Nephron (organoid): ENCODE results near the gene RTN4RL1.

Experiments used
- H3K27ac Mint-ChIP-seq, 3 experiments: 2 replicates each; pipeline ENCODE4 v1.8.0; 2020; ENCODE audit warnings: mixed read lengths in 3 of 3, mild to moderate bottlenecking in 2 of 3, moderate library complexity in 1 of 3
- H3K27me3 Mint-ChIP-seq: 2 replicates; pipeline ENCODE4 v1.8.0; 2021; ENCODE audit warnings: low read depth, mild to moderate bottlenecking, moderate library complexity, mixed read lengths
- H3K36me3 Mint-ChIP-seq: 2 replicates; pipeline ENCODE4 v1.8.0; 2020; ENCODE audit warnings: low read depth, mixed read lengths
- H3K4me1 Mint-ChIP-seq: 2 replicates; pipeline ENCODE4 v1.8.0; 2020; ENCODE audit warnings: mixed read lengths
- H3K4me3 Mint-ChIP-seq, 3 experiments: 2 replicates each; pipeline ENCODE4 v1.8.0; 2020; ENCODE audit warnings: mild to moderate bottlenecking in 3 of 3, mixed read lengths in 3 of 3, moderate library complexity in 2 of 3
- H3K9me3 Mint-ChIP-seq: 2 replicates; pipeline ENCODE4 v1.8.0; 2020; ENCODE audit warnings: mixed read lengths
- TF ChIP-seq, protein P1 (sequence below), 3 experiments: fragments of 200-600 bp; sonication (generic); IDR thresholded peaks; one replicate each; pipeline ENCODE4 v1.5.0; 2021; ENCODE audit warnings: antibody characterized with exemption in 3 of 3; ENCODE audit not compliant: unreplicated experiment in 3 of 3

The RTN4RL1 gene

DNA sequence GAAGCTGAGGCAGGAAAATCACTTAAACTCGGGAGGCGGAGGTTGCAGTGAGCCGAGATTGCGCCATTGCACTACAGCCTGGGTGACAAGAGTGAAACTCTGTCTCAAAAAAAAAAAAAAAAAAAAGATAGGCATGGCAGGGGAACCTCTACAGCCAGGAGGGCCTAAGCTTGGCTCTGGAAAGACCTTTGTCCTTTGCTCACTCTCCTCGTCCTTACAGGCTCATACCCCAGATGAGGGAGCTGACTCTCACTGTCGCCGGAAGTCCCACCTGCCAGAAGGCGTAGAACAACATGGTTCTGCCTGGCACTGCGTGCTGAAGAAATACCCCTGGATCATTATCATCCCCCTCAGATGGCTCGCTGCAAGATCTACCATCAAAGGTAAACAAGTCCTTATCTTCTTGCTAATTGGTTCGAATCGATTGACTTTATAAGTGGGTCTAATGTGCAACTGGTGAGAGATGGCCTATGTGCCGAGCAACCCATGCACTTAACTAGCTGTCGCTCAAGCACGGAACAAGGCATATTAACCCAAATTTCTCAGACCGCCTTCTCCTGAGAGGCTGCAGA lies 29.7 kb downstream of the RTN4RL1 start:
- H3K9me3 Mint-ChIP-seq = no peaks in the 10 kb centered on the region
- H3K27ac Mint-ChIP-seq = peak overlapping the region; percentile 65 to 97 (median 69)
- peaks cover 37% of the 10 kb centered on the region for H3K27me3 Mint-ChIP-seq
- H3K36me3 Mint-ChIP-seq = no peaks in the 10 kb centered on the region
- TF ChIP-seq, protein P1, sequence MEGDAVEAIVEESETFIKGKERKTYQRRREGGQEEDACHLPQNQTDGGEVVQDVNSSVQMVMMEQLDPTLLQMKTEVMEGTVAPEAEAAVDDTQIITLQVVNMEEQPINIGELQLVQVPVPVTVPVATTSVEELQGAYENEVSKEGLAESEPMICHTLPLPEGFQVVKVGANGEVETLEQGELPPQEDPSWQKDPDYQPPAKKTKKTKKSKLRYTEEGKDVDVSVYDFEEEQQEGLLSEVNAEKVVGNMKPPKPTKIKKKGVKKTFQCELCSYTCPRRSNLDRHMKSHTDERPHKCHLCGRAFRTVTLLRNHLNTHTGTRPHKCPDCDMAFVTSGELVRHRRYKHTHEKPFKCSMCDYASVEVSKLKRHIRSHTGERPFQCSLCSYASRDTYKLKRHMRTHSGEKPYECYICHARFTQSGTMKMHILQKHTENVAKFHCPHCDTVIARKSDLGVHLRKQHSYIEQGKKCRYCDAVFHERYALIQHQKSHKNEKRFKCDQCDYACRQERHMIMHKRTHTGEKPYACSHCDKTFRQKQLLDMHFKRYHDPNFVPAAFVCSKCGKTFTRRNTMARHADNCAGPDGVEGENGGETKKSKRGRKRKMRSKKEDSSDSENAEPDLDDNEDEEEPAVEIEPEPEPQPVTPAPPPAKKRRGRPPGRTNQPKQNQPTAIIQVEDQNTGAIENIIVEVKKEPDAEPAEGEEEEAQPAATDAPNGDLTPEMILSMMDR (IDR thresholded peaks at IDR 0.05; ENCODE audit: unreplicated experiment in 3 of 3) = no peak
- H3K4me3 Mint-ChIP-seq = peak overlapping the region in 2 of 3 experiments; percentile 49 to 51
- H3K4me1 Mint-ChIP-seq = peaks cover 38% of the 10 kb centered on the region

DNA sequence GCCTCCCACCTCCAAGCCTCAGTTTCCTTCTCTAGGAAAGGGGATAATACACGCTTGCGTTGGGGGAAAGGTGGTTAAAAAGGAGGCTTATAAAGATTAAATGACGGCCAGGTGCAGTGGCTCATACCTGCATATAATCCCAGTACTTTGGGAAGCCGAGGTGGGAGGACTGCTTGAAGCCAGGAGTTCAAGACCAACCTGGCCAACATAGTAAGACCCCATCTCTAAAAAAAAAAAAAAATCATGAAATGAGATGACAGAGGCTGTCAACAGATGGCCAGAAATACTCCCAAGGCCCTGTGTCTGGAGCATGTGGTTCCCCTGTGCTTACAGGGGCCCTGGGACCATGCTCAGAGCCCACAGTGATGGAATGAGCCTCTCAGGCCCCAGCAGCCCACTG lies 30.4 kb downstream of the RTN4RL1 start:
- no peaks in the 10 kb centered on the region for H3K9me3 Mint-ChIP-seq
- peak overlapping the region in 1 of 3 experiments; percentile 35 for H3K27ac Mint-ChIP-seq
- no peaks in the 10 kb centered on the region for H3K36me3 Mint-ChIP-seq
- H3K27me3 Mint-ChIP-seq = peaks cover 37% of the 10 kb centered on the region
- H3K4me3 Mint-ChIP-seq = no peak overlapping the region
- H3K4me1 Mint-ChIP-seq = peaks cover 33% of the 10 kb centered on the region
- TF ChIP-seq, protein P1 (IDR thresholded peaks at IDR 0.05; ENCODE audit: unreplicated experiment in 3 of 3) = no peak

DNA sequence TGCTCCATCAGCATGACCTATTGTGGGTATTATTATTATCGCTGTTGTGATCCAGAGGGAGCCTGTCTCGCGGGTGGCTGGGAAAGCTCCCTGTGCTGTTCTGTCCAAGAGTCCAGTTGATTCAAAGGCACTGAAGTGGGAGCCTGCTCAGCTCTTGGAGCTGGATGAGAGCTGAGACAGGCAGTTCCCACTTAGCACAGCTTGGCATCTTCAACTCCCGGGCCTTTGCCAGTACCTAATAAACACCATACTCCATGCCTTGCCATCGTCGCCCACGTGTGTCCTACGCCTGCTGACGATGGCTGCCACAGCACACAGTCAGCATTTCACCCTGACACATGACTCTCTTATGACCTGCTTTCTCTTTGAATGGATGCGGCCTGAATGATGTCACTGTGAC lies 32.6 kb downstream of the RTN4RL1 start:
- peaks cover 23% of the 10 kb centered on the region for H3K4me1 Mint-ChIP-seq
- TF ChIP-seq, protein P1 (IDR thresholded peaks at IDR 0.05; ENCODE audit: unreplicated experiment in 3 of 3) = no peak
- no peak overlapping the region for H3K4me3 Mint-ChIP-seq
- peaks cover 47% of the 10 kb centered on the region for H3K27me3 Mint-ChIP-seq
- H3K36me3 Mint-ChIP-seq = no peaks in the 10 kb centered on the region
- H3K27ac Mint-ChIP-seq = no peak overlapping the region
- H3K9me3 Mint-ChIP-seq = no peaks in the 10 kb centered on the region

DNA sequence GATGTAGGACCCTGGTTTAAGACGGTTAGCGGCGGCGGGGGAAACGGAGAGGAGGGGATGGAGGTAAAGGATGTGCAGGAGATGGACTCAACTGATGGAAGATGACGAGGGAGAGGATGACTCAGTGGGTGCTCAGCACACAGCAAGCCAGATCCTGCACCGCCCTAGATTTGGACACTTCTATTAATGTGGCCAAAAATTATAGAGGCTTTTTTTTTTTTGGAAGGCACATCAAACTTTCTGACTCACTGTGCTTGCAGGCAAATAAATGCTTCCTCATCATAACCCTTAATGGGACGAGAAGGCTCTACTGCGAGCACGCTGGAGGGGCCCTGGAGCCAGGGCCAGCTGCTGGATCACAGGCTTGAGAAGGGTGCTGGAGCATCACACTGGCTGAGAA lies 36.0 kb downstream of the RTN4RL1 start:
- Mint-ChIP-seq H3K4me1 (no peaks in the 10 kb centered on the region), H3K4me3 (no peak overlapping the region), H3K36me3 (no peaks in the 10 kb centered on the region), H3K9me3 (no peaks in the 10 kb centered on the region), H3K27me3 (peaks cover 36% of the 10 kb centered on the region), H3K27ac (no peak overlapping the region)
- TF ChIP-seq, protein P1 (IDR thresholded peaks at IDR 0.05; ENCODE audit: unreplicated experiment in 3 of 3) = no peak

DNA sequence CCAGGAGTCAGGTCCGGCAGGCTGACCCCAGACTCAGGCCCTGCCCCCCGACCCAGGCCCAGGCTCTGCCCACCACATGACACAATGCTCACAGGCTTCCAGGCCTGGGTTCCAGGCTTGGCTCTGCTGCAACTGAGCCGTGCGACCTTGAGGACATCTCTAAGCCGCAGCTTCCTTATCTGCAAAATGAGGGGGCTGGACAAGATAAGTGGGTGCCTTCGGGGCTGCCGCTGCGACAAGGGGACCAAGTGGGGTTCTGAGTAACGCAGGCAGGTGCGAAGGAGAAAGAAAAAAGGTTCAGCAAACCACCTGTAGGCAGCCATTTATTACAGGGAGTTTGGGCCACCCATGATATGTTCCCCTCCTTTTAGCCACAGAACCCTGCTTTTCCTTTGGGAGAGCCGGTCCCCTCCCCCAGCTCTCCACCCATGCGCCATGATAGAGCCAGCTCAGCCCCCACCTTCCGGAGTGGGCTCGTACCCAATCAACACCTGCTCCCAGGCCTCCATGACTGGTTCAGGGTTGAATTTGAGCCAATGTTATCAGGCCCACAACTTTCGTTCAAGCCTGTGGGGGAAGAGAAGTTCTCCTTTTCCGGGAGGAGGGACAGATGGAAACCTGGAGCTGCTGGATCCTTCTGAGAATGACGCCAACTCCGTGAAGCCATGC lies 38.2 kb downstream of the RTN4RL1 start:
- Mint-ChIP-seq H3K4me1 (no peaks in the 10 kb centered on the region), H3K9me3 (no peaks in the 10 kb centered on the region), H3K36me3 (no peaks in the 10 kb centered on the region), H3K27ac (no peak overlapping the region), H3K27me3 (peaks cover 29% of the 10 kb centered on the region), H3K4me3 (no peak overlapping the region)
- TF ChIP-seq, protein P1 (IDR thresholded peaks at IDR 0.05; ENCODE audit: unreplicated experiment in 3 of 3) = no peak

DNA sequence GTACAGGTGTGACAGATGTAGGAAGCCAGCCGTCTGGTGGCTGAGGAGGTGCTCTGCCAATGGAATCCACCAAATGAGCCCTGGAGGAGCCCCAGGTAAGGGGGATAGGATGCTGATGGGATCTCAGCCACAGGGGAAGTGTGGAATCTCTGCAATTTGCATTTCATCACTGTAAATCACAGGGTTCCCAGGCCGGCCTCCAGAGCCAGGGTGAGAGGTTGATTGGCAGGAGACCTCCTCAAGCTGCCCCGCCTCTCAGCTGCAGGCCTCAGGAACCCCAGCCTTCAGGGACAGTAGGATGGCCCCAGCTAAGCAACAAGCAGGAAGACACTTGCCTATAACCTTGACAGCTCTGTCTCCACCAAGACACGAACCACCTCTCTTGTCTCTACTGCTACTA lies 39.4 kb downstream of the RTN4RL1 start:
- Mint-ChIP-seq H3K4me1 (no peaks in the 10 kb centered on the region), H3K27me3 (peaks cover 31% of the 10 kb centered on the region), H3K36me3 (no peaks in the 10 kb centered on the region), H3K27ac (no peak overlapping the region), H3K4me3 (no peak overlapping the region), H3K9me3 (no peaks in the 10 kb centered on the region)
- TF ChIP-seq, protein P1 (IDR thresholded peaks at IDR 0.05; ENCODE audit: unreplicated experiment in 3 of 3) = no peak
